ENCODE measurements around the gene CHPF.

CHPF gene

DNA sequence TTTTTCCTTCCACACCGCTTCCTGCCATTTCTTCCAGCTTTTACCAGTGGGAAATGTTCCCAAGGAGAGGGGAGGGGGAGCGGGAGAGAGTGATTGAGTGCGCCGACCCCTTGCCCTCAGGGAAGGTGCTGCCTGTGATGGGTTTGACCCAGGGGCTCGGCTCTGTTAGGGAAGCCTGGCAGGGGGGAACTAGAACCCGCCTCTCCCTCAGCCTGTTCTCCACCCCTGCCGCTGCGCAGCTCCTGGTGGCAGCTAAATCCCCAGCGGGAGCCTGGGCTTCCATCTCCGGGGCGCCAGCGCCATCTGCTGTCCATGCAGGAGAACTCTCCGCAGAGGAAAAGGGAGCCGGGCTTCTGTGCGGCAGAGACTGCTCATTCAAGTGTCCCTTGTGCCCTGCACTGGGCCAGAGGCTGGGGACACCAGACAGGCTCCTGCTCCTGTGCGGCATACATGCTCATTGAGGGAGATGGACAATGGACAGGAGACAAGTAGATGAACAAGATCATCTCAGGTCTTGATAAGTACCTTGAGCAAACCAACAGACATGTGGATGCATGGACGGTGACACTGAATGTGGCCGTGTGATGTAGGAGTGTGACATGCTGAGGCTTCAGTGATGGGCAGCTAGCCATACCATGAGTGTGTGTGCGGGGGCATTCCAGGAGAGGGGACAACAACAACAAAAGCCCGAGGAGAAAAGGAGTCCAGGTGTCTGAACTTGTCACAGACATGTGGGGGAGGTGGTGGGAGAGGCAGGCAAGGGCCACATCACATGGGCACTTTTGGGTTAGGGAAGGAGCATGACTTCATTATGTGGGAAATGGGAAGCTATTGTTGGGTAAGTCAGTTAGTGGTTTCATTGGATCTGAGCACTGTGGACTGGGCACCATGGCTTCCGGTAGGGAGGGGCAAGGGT lies 13.3 kb downstream of the CHPF start:
- Histone ChIP-seq H3K27ac (replicated peaks) (no peak overlapping the region), H3K27me3 (ENCODE audit: insufficient read depth, poor library complexity, severe bottlenecking) (peaks cover 47% of the 10 kb centered on the region), H3K4me3 (replicated peaks; ENCODE audit: insufficient read depth, low read length) (no peak overlapping the region)
- TF ChIP-seq, protein P1, sequence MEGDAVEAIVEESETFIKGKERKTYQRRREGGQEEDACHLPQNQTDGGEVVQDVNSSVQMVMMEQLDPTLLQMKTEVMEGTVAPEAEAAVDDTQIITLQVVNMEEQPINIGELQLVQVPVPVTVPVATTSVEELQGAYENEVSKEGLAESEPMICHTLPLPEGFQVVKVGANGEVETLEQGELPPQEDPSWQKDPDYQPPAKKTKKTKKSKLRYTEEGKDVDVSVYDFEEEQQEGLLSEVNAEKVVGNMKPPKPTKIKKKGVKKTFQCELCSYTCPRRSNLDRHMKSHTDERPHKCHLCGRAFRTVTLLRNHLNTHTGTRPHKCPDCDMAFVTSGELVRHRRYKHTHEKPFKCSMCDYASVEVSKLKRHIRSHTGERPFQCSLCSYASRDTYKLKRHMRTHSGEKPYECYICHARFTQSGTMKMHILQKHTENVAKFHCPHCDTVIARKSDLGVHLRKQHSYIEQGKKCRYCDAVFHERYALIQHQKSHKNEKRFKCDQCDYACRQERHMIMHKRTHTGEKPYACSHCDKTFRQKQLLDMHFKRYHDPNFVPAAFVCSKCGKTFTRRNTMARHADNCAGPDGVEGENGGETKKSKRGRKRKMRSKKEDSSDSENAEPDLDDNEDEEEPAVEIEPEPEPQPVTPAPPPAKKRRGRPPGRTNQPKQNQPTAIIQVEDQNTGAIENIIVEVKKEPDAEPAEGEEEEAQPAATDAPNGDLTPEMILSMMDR (IDR thresholded peaks at IDR 0.05; ENCODE audit: insufficient read depth, low read length): peak; percentile 75
- TF ChIP-seq GABPA (IDR thresholded peaks at IDR 0.05; ENCODE audit: low read depth): no peak
- DNase-seq (ENCODE audit: low read depth in 1 of 2, low spot score in 1 of 2): peak; percentile 58 to 85

DNA sequence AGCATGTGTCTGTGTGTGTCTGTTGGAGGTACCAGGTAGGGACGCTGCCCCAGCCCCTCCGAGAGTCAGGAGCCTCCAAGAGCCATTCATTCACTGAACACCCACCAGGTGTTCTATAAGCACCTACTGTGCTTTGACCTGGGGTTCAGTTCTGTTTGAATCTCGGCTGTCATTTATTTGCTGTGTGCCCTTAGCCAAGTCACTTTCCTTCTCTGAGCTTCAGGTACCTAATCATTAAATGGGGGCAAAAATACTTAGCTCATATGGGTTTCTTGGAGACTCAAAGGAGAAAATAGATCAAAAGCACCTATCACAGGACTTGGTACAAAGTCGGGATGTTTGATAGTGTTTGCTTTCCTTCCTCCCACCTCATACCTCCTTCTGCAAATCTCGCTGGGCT lies 16.1 kb downstream of the CHPF start:
- TF ChIP-seq GABPA (IDR thresholded peaks at IDR 0.05; ENCODE audit: low read depth): no peak
- TF ChIP-seq SPI1 (IDR thresholded peaks at IDR 0.05; ENCODE audit: borderline replicate concordance, low read depth): no peak
- TF ChIP-seq, protein P1 (IDR thresholded peaks at IDR 0.05; ENCODE audit: insufficient read depth, low read length): no peak
- no peak for TF ChIP-seq POLR2AphosphoS5 (IDR thresholded peaks at IDR 0.05; ENCODE audit: low read depth)
- TF ChIP-seq, protein P2, sequence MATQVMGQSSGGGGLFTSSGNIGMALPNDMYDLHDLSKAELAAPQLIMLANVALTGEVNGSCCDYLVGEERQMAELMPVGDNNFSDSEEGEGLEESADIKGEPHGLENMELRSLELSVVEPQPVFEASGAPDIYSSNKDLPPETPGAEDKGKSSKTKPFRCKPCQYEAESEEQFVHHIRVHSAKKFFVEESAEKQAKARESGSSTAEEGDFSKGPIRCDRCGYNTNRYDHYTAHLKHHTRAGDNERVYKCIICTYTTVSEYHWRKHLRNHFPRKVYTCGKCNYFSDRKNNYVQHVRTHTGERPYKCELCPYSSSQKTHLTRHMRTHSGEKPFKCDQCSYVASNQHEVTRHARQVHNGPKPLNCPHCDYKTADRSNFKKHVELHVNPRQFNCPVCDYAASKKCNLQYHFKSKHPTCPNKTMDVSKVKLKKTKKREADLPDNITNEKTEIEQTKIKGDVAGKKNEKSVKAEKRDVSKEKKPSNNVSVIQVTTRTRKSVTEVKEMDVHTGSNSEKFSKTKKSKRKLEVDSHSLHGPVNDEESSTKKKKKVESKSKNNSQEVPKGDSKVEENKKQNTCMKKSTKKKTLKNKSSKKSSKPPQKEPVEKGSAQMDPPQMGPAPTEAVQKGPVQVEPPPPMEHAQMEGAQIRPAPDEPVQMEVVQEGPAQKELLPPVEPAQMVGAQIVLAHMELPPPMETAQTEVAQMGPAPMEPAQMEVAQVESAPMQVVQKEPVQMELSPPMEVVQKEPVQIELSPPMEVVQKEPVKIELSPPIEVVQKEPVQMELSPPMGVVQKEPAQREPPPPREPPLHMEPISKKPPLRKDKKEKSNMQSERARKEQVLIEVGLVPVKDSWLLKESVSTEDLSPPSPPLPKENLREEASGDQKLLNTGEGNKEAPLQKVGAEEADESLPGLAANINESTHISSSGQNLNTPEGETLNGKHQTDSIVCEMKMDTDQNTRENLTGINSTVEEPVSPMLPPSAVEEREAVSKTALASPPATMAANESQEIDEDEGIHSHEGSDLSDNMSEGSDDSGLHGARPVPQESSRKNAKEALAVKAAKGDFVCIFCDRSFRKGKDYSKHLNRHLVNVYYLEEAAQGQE (IDR thresholded peaks at IDR 0.05; ENCODE audit: insufficient replicate concordance, low read depth): no peak
- DNase-seq (ENCODE audit: low read depth in 1 of 2, low spot score in 1 of 2): no peak
- H3K27ac ChIP-seq (replicated peaks): no peak overlapping the region
- H3K27me3 ChIP-seq (ENCODE audit: insufficient read depth, poor library complexity, severe bottlenecking): peaks cover 74% of the 10 kb centered on the region
- H3K4me3 ChIP-seq (replicated peaks; ENCODE audit: insufficient read depth, low read length): no peak overlapping the region

DNA sequence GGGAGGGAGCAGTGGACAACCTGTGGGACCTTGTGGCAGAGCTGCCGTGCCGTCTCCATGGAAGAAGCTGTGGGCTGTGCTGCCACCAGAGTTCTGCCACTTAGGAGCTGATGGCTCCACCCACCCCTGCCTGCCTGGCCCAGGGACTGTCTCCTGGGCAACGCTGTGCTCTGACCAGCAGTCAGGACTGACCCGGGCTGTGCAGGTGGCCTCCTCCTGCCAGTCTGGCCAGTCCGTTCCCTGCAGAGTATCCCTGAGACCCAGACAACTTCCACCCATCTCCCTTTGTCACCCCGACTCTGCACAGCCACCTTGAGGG lies 16.6 kb downstream of the CHPF start:
- Histone ChIP-seq H3K27ac (replicated peaks) (no peak overlapping the region), H3K4me3 (replicated peaks; ENCODE audit: insufficient read depth, low read length) (no peak overlapping the region), H3K27me3 (ENCODE audit: insufficient read depth, poor library complexity, severe bottlenecking) (peaks cover 75% of the 10 kb centered on the region)
- TF ChIP-seq SPI1 (IDR thresholded peaks at IDR 0.05; ENCODE audit: borderline replicate concordance, low read depth) (no peak), GABPA (IDR thresholded peaks at IDR 0.05; ENCODE audit: low read depth) (no peak), POLR2AphosphoS5 (IDR thresholded peaks at IDR 0.05; ENCODE audit: low read depth) (no peak)
- TF ChIP-seq, protein P1 (IDR thresholded peaks at IDR 0.05; ENCODE audit: insufficient read depth, low read length): no peak
- TF ChIP-seq, protein P2 (IDR thresholded peaks at IDR 0.05; ENCODE audit: insufficient replicate concordance, low read depth): no peak
- no peak for DNase-seq (ENCODE audit: low read depth in 1 of 2, low spot score in 1 of 2)

Measured in HL-60 (cell line).